Natural killer cell (primary cell): ENCODE measurements around the gene P2RX3. TPM values are rescaled to one million over a fixed set of nuclear protein-coding genes. Genes with fewer than 3 reads are reported as not detected.
A peak's percentile ranks its signal among the peaks of the same experiment; 100 is the strongest.

Experiments used
- ATAC-seq, 3 donors: fragments of 150-1000 bp in 2 of 3; fragments of 200-7000 bp in 1 of 3; cut with Tn5 transposase; 1 replicate in 1 of 3; 2 replicates in 2 of 3; pipeline ENCODE4 v1.10.0; 2021; ENCODE audit warnings: mild to moderate bottlenecking in 2 of 3, moderate library complexity in 2 of 3
- DNase-seq, 2 donors: peaks; one replicate each; pipeline versions ENCODE4 v3.0.0 to v3.0.0-alpha.2; 2013 to 2021; ENCODE audit warnings: mixed read lengths in 1 of 2
- H3K27ac ChIP-seq: one replicate; pipeline ENCODE4 v1.5.1; 2013; ENCODE audit warnings: mild to moderate bottlenecking, low read length
- H3K27me3 ChIP-seq: one replicate; pipeline ENCODE4 v1.6.1; 2013; ENCODE audit warnings: low read length; ENCODE audit not compliant: control insufficient read depth, insufficient read depth
- H3K36me3 ChIP-seq: one replicate; pipeline ENCODE4 v1.6.1; 2013; ENCODE audit warnings: low read length; ENCODE audit not compliant: control insufficient read depth, insufficient read depth
- H3K4me1 ChIP-seq: one replicate; pipeline ENCODE4 v1.6.1; 2013; ENCODE audit warnings: low read length; ENCODE audit not compliant: control insufficient read depth, insufficient read depth
- H3K4me3 ChIP-seq: one replicate; pipeline ENCODE4 v1.5.1; 2013; ENCODE audit warnings: low read length
- H3K9me3 ChIP-seq: one replicate; pipeline ENCODE4 v1.6.1; 2013; ENCODE audit warnings: low read length; ENCODE audit not compliant: control insufficient read depth, insufficient read depth
- H3K27ac Mint-ChIP-seq, 2 donors: one replicate each; pipeline ENCODE4 v1.8.0; 2022; ENCODE audit warnings: mild to moderate bottlenecking in 2 of 2, mixed read lengths in 2 of 2, moderate library complexity in 1 of 2
- H3K27me3 Mint-ChIP-seq, 2 donors: one replicate each; pipeline ENCODE4 v1.8.0; 2022; ENCODE audit warnings: low read depth in 2 of 2, mixed read lengths in 2 of 2
- H3K36me3 Mint-ChIP-seq: one replicate; pipeline ENCODE4 v1.8.0; 2022; ENCODE audit warnings: mixed read lengths
- H3K4me1 Mint-ChIP-seq, 2 donors: one replicate each; pipeline ENCODE4 v1.8.0; 2022; ENCODE audit warnings: mixed read lengths in 2 of 2
- H3K4me3 Mint-ChIP-seq: one replicate; pipeline ENCODE4 v1.8.0; 2022; ENCODE audit warnings: mild to moderate bottlenecking, moderate library complexity, mixed read lengths
- H3K9me3 Mint-ChIP-seq, 2 donors: one replicate each; pipeline ENCODE4 v1.8.0; 2022; ENCODE audit warnings: mixed read lengths in 2 of 2
- WGBS: methylation state at CpG from one replicate; pipeline ENCODE4 v1.1.7; 2013; ENCODE audit warnings: missing lambda C conversion rate; ENCODE audit not compliant: insufficient coverage; 5-methylcytosine and 5-hydroxymethylcytosine counted together
- intact Hi-C: fragments of 100-400 bp; cut with micrococcal nuclease; formaldehyde crosslinking; loops from one replicate; pipeline ENCODE4 v1.14.2; 2022
- total RNA-seq, 4 donors: library from RNA; stranded (reverse); fragments of 120-200 nt in 1 of 4; gene quantifications; one replicate each; pipeline versions ENCODE4 v1.2.3 to v1.2.4, GENCODE V29; 2013 to 2022
- TF ChIP-seq, protein P1 (sequence below): fragments of 200-600 bp; IDR thresholded peaks from one replicate; pipeline ENCODE4 v1.8.0; 2022; ENCODE audit warnings: antibody characterized with exemption

P2RX3 gene
- total RNA-seq, 3 donors from 2014 or later (not counting 1 experiment from before 2014, with no cell fraction given), result not detected

DNA sequence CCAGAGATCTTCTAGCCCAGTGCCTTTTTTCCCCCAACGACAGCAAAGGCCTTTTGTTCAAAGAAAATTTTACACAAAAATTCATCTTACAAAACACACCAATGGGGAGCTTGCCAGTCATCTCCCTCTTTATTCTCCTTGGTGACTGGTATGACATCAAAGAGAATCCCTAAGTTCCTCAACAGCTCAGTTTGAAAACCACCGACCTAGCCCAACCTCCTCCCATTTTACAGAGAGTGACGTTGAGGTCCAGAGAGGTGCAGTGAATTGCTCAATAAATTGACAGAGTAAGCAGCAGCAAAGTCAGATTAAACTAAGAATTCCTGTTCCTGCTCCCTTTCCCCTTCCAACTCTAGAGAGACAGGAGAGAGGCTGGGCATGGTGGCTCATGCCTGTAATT lies 81.0 kb downstream of the P2RX3 start:
- WGBS, result 90% methylated on average over 3 of the region's 3 CpGs
- H3K27ac ChIP-seq, result no peak overlapping the region

DNA sequence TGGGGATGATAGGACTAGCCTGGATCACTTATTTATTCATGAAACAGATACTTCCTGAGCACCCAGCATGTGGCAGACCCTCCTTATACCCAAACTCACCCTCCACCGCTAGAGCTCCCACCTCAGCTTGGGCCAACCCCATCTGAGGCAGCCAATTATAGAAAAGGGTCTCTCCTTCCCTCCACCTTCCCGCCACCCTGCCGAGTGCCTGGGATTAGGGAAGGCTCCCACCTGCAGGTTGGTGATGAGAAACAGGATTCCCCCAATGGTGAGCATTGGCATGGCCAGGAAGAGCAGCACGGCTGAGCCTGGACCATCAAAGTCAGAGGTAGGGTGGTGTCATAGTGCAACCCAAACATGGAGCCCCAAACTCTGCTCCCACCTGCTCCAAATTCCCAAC lies 82.9 kb downstream of the P2RX3 start:
- Mint-ChIP-seq H3K4me1 (peaks cover 40 to 51% of the 10 kb centered on the region in 2 donors), H3K27ac (peak overlapping the region in 1 of 2 donors; percentile 90), H3K36me3 (no peaks in the 10 kb centered on the region), H3K27me3 (peaks cover 0 to 7% of the 10 kb centered on the region in 2 donors), H3K4me3 (no peak overlapping the region), H3K9me3 (no peaks in the 10 kb centered on the region)
- DNase-seq (no peak), ATAC-seq (no peak)
- TF ChIP-seq, protein P1, sequence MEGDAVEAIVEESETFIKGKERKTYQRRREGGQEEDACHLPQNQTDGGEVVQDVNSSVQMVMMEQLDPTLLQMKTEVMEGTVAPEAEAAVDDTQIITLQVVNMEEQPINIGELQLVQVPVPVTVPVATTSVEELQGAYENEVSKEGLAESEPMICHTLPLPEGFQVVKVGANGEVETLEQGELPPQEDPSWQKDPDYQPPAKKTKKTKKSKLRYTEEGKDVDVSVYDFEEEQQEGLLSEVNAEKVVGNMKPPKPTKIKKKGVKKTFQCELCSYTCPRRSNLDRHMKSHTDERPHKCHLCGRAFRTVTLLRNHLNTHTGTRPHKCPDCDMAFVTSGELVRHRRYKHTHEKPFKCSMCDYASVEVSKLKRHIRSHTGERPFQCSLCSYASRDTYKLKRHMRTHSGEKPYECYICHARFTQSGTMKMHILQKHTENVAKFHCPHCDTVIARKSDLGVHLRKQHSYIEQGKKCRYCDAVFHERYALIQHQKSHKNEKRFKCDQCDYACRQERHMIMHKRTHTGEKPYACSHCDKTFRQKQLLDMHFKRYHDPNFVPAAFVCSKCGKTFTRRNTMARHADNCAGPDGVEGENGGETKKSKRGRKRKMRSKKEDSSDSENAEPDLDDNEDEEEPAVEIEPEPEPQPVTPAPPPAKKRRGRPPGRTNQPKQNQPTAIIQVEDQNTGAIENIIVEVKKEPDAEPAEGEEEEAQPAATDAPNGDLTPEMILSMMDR, result no peak
- peaks cover 45% of the 10 kb centered on the region for H3K4me1 ChIP-seq
- no peaks in the 10 kb centered on the region for H3K9me3 ChIP-seq
- peaks cover 19% of the 10 kb centered on the region for H3K36me3 ChIP-seq
- 93% methylated on average over 4 of the region's 4 CpGs for WGBS
- intact Hi-C loops, result no loop called here
- H3K27ac ChIP-seq, result no peak overlapping the region
- no peak overlapping the region for H3K4me3 ChIP-seq
- H3K27me3 ChIP-seq, result no peaks in the 10 kb centered on the region

More for the DNA sequence above, 81.0 kb downstream of the P2RX3 start:
- ATAC-seq (no peak), DNase-seq (no peak)
- TF ChIP-seq, protein P1, result no peak
- intact Hi-C loops, result no loop called here
- H3K4me1 ChIP-seq, result peaks cover 26% of the 10 kb centered on the region
- no peaks in the 10 kb centered on the region for H3K36me3 Mint-ChIP-seq
- no peaks in the 10 kb centered on the region for H3K27me3 ChIP-seq
- no peak overlapping the region for H3K4me3 ChIP-seq
- no peak overlapping the region for H3K4me3 Mint-ChIP-seq
- no peak overlapping the region for H3K27ac Mint-ChIP-seq
- no peaks in the 10 kb centered on the region for H3K9me3 ChIP-seq
- H3K27me3 Mint-ChIP-seq, result peaks cover 0 to 7% of the 10 kb centered on the region in 2 donors
- peaks cover 30% of the 10 kb centered on the region for H3K36me3 ChIP-seq
- no peaks in the 10 kb centered on the region for H3K9me3 Mint-ChIP-seq
- H3K4me1 Mint-ChIP-seq, result peaks cover 25 to 33% of the 10 kb centered on the region in 2 donors

DNA sequence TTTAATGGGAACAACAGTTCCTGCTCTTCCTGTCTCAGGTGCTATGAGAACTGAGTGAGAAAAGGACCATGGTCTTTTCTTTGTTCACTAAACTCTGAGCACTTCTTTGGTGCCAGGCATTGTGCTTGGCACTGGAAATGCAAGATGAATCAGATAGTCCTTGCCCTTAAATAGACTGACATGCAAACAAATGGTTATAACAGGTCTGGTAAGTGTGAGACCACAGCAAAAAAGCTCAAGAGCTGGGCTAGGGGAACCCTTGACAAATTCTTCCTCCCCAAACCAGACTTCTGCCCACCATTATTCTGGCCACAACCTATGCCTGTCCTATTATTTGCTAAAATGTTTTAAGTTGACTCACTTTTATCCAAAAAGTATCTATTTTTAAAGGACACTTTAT lies 83.7 kb downstream of the P2RX3 start:
- H3K27me3 Mint-ChIP-seq, result peaks cover 0 to 7% of the 10 kb centered on the region in 2 donors
- peaks cover 53% of the 10 kb centered on the region for H3K4me1 ChIP-seq
- H3K4me3 ChIP-seq, result no peak overlapping the region
- peak overlapping the region; percentile 78 for H3K4me3 Mint-ChIP-seq
- H3K27ac Mint-ChIP-seq, result peak overlapping the region; percentile 80 to 90
- TF ChIP-seq, protein P1, result no peak
- intact Hi-C loops, result no loop called here
- peaks cover 48 to 59% of the 10 kb centered on the region in 2 donors for H3K4me1 Mint-ChIP-seq
- H3K36me3 ChIP-seq, result peaks cover 13% of the 10 kb centered on the region
- H3K27me3 ChIP-seq, result no peaks in the 10 kb centered on the region
- H3K9me3 ChIP-seq, result no peaks in the 10 kb centered on the region
- ATAC-seq, result peak; percentile 38 to 62 (median 57)
- DNase-seq, result peak in 1 of 2 donors; percentile 19
- H3K27ac ChIP-seq, result no peak overlapping the region
- H3K9me3 Mint-ChIP-seq, result no peaks in the 10 kb centered on the region
- H3K36me3 Mint-ChIP-seq, result no peaks in the 10 kb centered on the region

Other genes starting within 250 kb of the P2RX3 start
- gene LRRC55, start 156.4 kb upstream of the P2RX3 start, total RNA-seq, result not detected
- gene APLNR, start 101.1 kb upstream of the P2RX3 start, total RNA-seq, result under 1 TPM in 1 of 3 donors, not detected in 2; 0.07 TPM
- gene TNKS1BP1, start 13.4 kb upstream of the P2RX3 start, total RNA-seq, result 1 to 10 TPM; 4.3 to 9.3 (median 7.5) TPM
- gene SSRP1, start 2.5 kb upstream of the P2RX3 start, total RNA-seq, result 10 to 100 TPM; 45.5 to 50.0 (median 47.1) TPM
- not detected for gene PRG3, start 42.8 kb downstream of the P2RX3 start, total RNA-seq
- 1 to 10 TPM in 2 of 3 donors, not detected in 1; 1.2 to 2.4 TPM for gene PRG2, start 52.3 kb downstream of the P2RX3 start, total RNA-seq
- gene SLC43A3, start 88.8 kb downstream of the P2RX3 start, total RNA-seq, result 10 to 100 TPM; 17.0 to 22.2 (median 20.7) TPM
- gene RTN4RL2, start 122.2 kb downstream of the P2RX3 start, total RNA-seq, result under 1 TPM; 0.38 to 0.61 (median 0.48) TPM
- 10 to 100 TPM; 11.3 to 20.6 (median 13.9) TPM for gene SLC43A1, start 177.3 kb downstream of the P2RX3 start, total RNA-seq
- gene TIMM10, start 192.4 kb downstream of the P2RX3 start, total RNA-seq, result 10 to 100 TPM; 15.0 to 18.8 (median 17.1) TPM
- not detected for gene SMTNL1, start 199.2 kb downstream of the P2RX3 start, total RNA-seq
- gene UBE2L6, start 229.3 kb downstream of the P2RX3 start, total RNA-seq, result 100 to 1,000 TPM in 2 of 3 donors, 10 to 100 TPM in 1; 89.1 to 108 (median 103) TPM